ENCODE results near the gene CAPN13.

DNA sequence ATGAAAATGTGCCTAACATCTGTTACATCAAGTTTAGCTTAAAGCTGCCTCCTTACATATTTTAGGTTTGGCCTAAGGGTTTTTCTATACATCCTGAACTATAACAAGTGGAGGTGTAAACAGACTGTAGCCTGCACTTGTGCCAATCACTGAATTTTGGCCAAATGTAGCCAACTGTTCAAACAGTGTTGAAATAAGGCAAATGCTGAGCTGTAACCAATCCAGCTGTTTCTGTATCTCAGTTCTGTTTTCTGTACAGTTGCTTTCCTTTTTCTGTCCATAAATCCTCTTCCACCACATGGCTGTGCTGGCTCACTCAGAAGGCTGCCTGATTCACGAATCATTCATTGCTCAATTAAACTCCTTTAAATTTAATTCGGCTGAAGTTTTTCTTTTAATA lies 19.2 kb upstream of the CAPN13 start:
- TF ChIP-seq, protein P1, sequence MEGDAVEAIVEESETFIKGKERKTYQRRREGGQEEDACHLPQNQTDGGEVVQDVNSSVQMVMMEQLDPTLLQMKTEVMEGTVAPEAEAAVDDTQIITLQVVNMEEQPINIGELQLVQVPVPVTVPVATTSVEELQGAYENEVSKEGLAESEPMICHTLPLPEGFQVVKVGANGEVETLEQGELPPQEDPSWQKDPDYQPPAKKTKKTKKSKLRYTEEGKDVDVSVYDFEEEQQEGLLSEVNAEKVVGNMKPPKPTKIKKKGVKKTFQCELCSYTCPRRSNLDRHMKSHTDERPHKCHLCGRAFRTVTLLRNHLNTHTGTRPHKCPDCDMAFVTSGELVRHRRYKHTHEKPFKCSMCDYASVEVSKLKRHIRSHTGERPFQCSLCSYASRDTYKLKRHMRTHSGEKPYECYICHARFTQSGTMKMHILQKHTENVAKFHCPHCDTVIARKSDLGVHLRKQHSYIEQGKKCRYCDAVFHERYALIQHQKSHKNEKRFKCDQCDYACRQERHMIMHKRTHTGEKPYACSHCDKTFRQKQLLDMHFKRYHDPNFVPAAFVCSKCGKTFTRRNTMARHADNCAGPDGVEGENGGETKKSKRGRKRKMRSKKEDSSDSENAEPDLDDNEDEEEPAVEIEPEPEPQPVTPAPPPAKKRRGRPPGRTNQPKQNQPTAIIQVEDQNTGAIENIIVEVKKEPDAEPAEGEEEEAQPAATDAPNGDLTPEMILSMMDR (conservative IDR thresholded peaks at IDR 0.05; ENCODE audit: low read depth in 2 of 2) = no peak
- TF ChIP-seq POLR2AphosphoS5 (IDR thresholded peaks at IDR 0.05; ENCODE audit: low read depth) = no peak
- TF ChIP-seq, protein P2, sequence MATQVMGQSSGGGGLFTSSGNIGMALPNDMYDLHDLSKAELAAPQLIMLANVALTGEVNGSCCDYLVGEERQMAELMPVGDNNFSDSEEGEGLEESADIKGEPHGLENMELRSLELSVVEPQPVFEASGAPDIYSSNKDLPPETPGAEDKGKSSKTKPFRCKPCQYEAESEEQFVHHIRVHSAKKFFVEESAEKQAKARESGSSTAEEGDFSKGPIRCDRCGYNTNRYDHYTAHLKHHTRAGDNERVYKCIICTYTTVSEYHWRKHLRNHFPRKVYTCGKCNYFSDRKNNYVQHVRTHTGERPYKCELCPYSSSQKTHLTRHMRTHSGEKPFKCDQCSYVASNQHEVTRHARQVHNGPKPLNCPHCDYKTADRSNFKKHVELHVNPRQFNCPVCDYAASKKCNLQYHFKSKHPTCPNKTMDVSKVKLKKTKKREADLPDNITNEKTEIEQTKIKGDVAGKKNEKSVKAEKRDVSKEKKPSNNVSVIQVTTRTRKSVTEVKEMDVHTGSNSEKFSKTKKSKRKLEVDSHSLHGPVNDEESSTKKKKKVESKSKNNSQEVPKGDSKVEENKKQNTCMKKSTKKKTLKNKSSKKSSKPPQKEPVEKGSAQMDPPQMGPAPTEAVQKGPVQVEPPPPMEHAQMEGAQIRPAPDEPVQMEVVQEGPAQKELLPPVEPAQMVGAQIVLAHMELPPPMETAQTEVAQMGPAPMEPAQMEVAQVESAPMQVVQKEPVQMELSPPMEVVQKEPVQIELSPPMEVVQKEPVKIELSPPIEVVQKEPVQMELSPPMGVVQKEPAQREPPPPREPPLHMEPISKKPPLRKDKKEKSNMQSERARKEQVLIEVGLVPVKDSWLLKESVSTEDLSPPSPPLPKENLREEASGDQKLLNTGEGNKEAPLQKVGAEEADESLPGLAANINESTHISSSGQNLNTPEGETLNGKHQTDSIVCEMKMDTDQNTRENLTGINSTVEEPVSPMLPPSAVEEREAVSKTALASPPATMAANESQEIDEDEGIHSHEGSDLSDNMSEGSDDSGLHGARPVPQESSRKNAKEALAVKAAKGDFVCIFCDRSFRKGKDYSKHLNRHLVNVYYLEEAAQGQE (IDR thresholded peaks at IDR 0.05; ENCODE audit: unreplicated experiment) = no peak
- TF ChIP-seq EZH2 (IDR thresholded peaks at IDR 0.05; ENCODE audit: low read depth, unreplicated experiment) = no peak
- TF ChIP-seq EZH2phosphoT487 (IDR thresholded peaks at IDR 0.05; ENCODE audit: unreplicated experiment) = no peak
- TF ChIP-seq JUNB (IDR thresholded peaks at IDR 0.05; ENCODE audit: unreplicated experiment) = no peak
- no peak for TF ChIP-seq STAT1 (IDR thresholded peaks at IDR 0.05; ENCODE audit: unreplicated experiment)
- TF ChIP-seq, protein P3, sequence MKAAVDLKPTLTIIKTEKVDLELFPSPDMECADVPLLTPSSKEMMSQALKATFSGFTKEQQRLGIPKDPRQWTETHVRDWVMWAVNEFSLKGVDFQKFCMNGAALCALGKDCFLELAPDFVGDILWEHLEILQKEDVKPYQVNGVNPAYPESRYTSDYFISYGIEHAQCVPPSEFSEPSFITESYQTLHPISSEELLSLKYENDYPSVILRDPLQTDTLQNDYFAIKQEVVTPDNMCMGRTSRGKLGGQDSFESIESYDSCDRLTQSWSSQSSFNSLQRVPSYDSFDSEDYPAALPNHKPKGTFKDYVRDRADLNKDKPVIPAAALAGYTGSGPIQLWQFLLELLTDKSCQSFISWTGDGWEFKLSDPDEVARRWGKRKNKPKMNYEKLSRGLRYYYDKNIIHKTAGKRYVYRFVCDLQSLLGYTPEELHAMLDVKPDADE (IDR thresholded peaks at IDR 0.05) = no peak
- TF ChIP-seq CREB1 (CRISPR knock-in tag; IDR thresholded peaks at IDR 0.05; ENCODE audit: low read depth) = no peak
- TF ChIP-seq ZNF114 (CRISPR knock-in tag; IDR thresholded peaks at IDR 0.05) = no peak
